NB4 (cell line): ENCODE data around the gene ARHGAP23.
"Not testable (repeated sequence)": the region's sequence is repeated elsewhere in the genome, so short reads cannot be mapped to it uniquely, and the experiment has no call there.

Experiments used
- CTCF ChIP-seq: IDR thresholded peaks from one replicate; pipeline ENCODE4 v1.5.1; 2012; ENCODE audit warnings: low read depth, low read length
- MAX ChIP-seq: IDR thresholded peaks from 2 replicates; pipeline ENCODE4 v1.6.1; 2011; ENCODE audit warnings: low read depth, low read length
- MYC ChIP-seq: IDR thresholded peaks from 2 replicates; pipeline ENCODE4 v1.6.1; 2011; ENCODE audit warnings: low read depth, low read length
- POLR2A ChIP-seq: IDR thresholded peaks from 2 replicates; pipeline ENCODE4 v1.6.1; 2011; ENCODE audit warnings: mild to moderate bottlenecking; ENCODE audit not compliant: insufficient read length; ENCODE audit errors: extremely low read depth

- not testable (repeated sequence) for TF ChIP-seq CTCF, POLR2A, MYC, MAX
Observed at GRCh38 chr17:38482039-38482699, 53.9 kb downstream of the ARHGAP23 start.
